ENCODE measurements around the gene UBL3. TPM values are rescaled to one million over a fixed set of nuclear protein-coding genes. Genes with fewer than 3 reads are reported as not detected.

The UBL3 gene
- total and polyA plus RNA-seq, 10 of the 15 experiments (the other 5 are each of a cell fraction or from before 2014, with no cell fraction given) = 5.5 to 13.7 (median 10.6) TPM

DNA sequence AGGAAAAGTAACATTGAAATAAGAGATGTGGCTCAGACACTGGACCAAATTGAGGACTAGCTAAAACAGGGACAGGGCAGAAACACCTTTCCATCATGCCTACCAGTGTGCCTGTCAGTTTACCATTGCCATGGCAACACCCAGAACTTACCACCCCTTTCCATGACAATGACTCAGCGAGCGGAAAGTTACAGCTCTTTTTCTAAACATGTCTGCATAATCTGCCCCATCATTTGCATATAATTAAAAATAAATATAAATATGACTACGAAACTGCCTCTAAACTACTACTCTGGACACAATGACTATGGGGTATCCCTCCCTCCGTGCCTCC lies 96.0 kb downstream of the UBL3 start:
- Histone ChIP-seq H2AFZ (ENCODE audit: control insufficient read depth, low read depth, low read length) (no peak overlapping the region), H3K79me2 (ENCODE audit: control insufficient read depth, insufficient read depth, low read length) (no peaks in the 10 kb centered on the region), H4K20me1 (ENCODE audit: control insufficient read depth, insufficient read depth) (no peaks in the 10 kb centered on the region), H3K4me3 (no peak overlapping the region), H3K27me3 (replicated peaks in 1 of 2; ENCODE audit: control insufficient read depth in 2 of 2, insufficient read depth in 2 of 2, low read length in 1 of 2) (no peaks in the 10 kb centered on the region), H3K4me2 (ENCODE audit: control insufficient read depth, insufficient read depth) (no peak overlapping the region), H3K27ac (ENCODE audit: control insufficient read depth, insufficient read depth) (no peak overlapping the region), H3K9me3 (replicated peaks; ENCODE audit: control insufficient read depth, insufficient read depth, low read length) (no peaks in the 10 kb centered on the region), H3K9ac (ENCODE audit: control insufficient read depth, insufficient read depth, low read length) (no peak overlapping the region), H3K36me3 (ENCODE audit: control insufficient read depth in 2 of 2, insufficient read depth in 2 of 2, low read length in 1 of 2) (no peaks in the 10 kb centered on the region), H3K4me1 (ENCODE audit: control insufficient read depth, insufficient read depth, low read length) (peaks cover 3% of the 10 kb centered on the region; the same call in 1 of the 2 replicates)
- ChIA-PET SMC1A (ENCODE audit: uncharacterized antibody, unreplicated experiment) (interaction anchor here (1.4 kb wide), 1 partner anchor 13 kb away, joined by 4 read pairs; no protein-coding TSS in a partner anchor), CTCF (interaction anchor here (1.3 to 1.5 kb wide), 2 partner anchors 8 to 361 kb away, joined by 3 to 4 read pairs; no protein-coding TSS in a partner anchor), RAD21 (ENCODE audit: unreplicated experiment) (interaction anchor here (0.9 kb wide), 1 partner anchor 190 kb away, joined by 3 read pairs; no protein-coding TSS in a partner anchor), POLR2A (interaction anchor here (0.6 kb wide), 1 partner anchor 849 kb away, joined by 4 read pairs; no protein-coding TSS in a partner anchor)
- FAIRE-seq (no peak), ATAC-seq (no peak), DNase-seq (ENCODE audit: low read depth, low spot score) (no peak)
- in situ Hi-C loops (cut with MboI) = no loop called here
- intact Hi-C loops (cut with micrococcal nuclease; ENCODE audit: unreplicated experiment) = no loop called here
- no peak for TF ChIP-seq RUNX3 (IDR thresholded peaks at IDR 0.05; ENCODE audit: low read length)
- TF ChIP-seq, protein P1, sequence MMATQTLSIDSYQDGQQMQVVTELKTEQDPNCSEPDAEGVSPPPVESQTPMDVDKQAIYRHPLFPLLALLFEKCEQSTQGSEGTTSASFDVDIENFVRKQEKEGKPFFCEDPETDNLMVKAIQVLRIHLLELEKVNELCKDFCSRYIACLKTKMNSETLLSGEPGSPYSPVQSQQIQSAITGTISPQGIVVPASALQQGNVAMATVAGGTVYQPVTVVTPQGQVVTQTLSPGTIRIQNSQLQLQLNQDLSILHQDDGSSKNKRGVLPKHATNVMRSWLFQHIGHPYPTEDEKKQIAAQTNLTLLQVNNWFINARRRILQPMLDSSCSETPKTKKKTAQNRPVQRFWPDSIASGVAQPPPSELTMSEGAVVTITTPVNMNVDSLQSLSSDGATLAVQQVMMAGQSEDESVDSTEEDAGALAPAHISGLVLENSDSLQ (IDR thresholded peaks at IDR 0.05) = peak; percentile 81
- TF ChIP-seq KLF5 (IDR thresholded peaks at IDR 0.05; ENCODE audit: partially characterized antibody) = no peak
- TF ChIP-seq, protein P2, sequence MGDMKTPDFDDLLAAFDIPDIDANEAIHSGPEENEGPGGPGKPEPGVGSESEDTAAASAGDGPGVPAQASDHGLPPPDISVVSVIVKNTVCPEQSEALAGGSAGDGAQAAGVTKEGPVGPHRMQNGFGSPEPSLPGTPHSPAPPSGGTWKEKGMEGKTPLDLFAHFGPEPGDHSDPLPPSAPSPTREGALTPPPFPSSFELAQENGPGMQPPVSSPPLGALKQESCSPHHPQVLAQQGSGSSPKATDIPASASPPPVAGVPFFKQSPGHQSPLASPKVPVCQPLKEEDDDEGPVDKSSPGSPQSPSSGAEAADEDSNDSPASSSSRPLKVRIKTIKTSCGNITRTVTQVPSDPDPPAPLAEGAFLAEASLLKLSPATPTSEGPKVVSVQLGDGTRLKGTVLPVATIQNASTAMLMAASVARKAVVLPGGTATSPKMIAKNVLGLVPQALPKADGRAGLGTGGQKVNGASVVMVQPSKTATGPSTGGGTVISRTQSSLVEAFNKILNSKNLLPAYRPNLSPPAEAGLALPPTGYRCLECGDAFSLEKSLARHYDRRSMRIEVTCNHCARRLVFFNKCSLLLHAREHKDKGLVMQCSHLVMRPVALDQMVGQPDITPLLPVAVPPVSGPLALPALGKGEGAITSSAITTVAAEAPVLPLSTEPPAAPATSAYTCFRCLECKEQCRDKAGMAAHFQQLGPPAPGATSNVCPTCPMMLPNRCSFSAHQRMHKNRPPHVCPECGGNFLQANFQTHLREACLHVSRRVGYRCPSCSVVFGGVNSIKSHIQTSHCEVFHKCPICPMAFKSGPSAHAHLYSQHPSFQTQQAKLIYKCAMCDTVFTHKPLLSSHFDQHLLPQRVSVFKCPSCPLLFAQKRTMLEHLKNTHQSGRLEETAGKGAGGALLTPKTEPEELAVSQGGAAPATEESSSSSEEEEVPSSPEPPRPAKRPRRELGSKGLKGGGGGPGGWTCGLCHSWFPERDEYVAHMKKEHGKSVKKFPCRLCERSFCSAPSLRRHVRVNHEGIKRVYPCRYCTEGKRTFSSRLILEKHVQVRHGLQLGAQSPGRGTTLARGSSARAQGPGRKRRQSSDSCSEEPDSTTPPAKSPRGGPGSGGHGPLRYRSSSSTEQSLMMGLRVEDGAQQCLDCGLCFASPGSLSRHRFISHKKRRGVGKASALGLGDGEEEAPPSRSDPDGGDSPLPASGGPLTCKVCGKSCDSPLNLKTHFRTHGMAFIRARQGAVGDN (IDR thresholded peaks at IDR 0.05) = no peak
- TF ChIP-seq BMI1 (IDR thresholded peaks at IDR 0.05; ENCODE audit: borderline replicate concordance) = peak; percentile 35; the same call in 1 of the 2 replicates
- no peak for TF ChIP-seq ZNF274 (IDR thresholded peaks at IDR 0.05; ENCODE audit: insufficient read depth, insufficient read length)
- 49% methylated on average over 4 of the region's 4 CpGs for WGBS (ENCODE audit: insufficient coverage, insufficient replicate concordance, low lambda C conversion rate, missing lambda C conversion rate)
- BruUV-seq (replicated peaks) = no TSS peak
